Calu3 (cell line): ENCODE data around the gene RAD51B. TPM values are rescaled to one million over a fixed set of nuclear protein-coding genes. Genes with fewer than 3 reads are reported as not detected.
"Not testable (repeated sequence)": the region's sequence is repeated elsewhere in the genome, so short reads cannot be mapped to it uniquely, and the experiment has no call there.

Experiments
- BruUV-seq: library from RNA; stranded (reverse); fragments of 400-500 nt; replicated peaks from 2 replicates; lab custom pipeline; 2021; lab: Mats Ljungman, UMichigan
- CTCF ChIA-PET: fragments of 300-600 bp; sonication (Branson Sonifier 250); formaldehyde crosslinking; loops from one replicate; lab custom pipeline; 2022; ENCODE audit warnings: antibody characterized with exemption; lab: Charles Lee
- DNase-seq: peaks from one replicate; pipeline ENCODE4 v3.0.0; 2022
- H3K27ac Mint-ChIP-seq: one replicate; pipeline ENCODE4 v1.8.0; 2022; ENCODE audit warnings: mixed read lengths; ENCODE audit not compliant: unreplicated experiment
- H3K27me3 Mint-ChIP-seq: one replicate; pipeline ENCODE4 v1.8.0; 2022; ENCODE audit warnings: mixed read lengths; ENCODE audit not compliant: unreplicated experiment
- H3K36me3 Mint-ChIP-seq: one replicate; pipeline ENCODE4 v1.8.0; 2022; ENCODE audit warnings: mild to moderate bottlenecking, moderate library complexity, mixed read lengths; ENCODE audit not compliant: insufficient read depth, unreplicated experiment
- H3K4me1 Mint-ChIP-seq: one replicate; pipeline ENCODE4 v1.8.0; 2022; ENCODE audit warnings: mild to moderate bottlenecking, low read depth, mixed read lengths; ENCODE audit not compliant: unreplicated experiment
- H3K4me3 Mint-ChIP-seq: one replicate; pipeline ENCODE4 v1.8.0; 2022; ENCODE audit warnings: mild to moderate bottlenecking, low read depth, moderate library complexity, mixed read lengths; ENCODE audit not compliant: unreplicated experiment
- H3K9me3 Mint-ChIP-seq: one replicate; pipeline ENCODE4 v1.8.0; 2022; ENCODE audit warnings: low read depth, mixed read lengths; ENCODE audit not compliant: unreplicated experiment
- CTCF ChIP-seq: fragments of 200-600 bp; IDR thresholded peaks from one replicate; pipeline ENCODE4 v1.8.0; 2022; ENCODE audit warnings: antibody characterized with exemption; ENCODE audit not compliant: unreplicated experiment
- intact Hi-C: fragments of 100-400 bp; cut with micrococcal nuclease; formaldehyde crosslinking; loops from one replicate; pipeline ENCODE4 v1.10.0; 2022; ENCODE audit not compliant: unreplicated experiment
- total RNA-seq: library from RNA; stranded (reverse); gene quantifications from 2 replicates; pipeline ENCODE4 v1.2.3, GENCODE V29; 2022

Gene RAD51B
- total RNA-seq, 1 experiment from 2014 or later = 24.7 TPM

GRCh38 chr14:68216079-68216478, 396.5 kb downstream of the RAD51B start:
- BruUV-seq = no TSS peak
- intact Hi-C loops = no loop called here
- H3K36me3 Mint-ChIP-seq = no peaks in the 10 kb centered on the region
- no peaks in the 10 kb centered on the region for H3K27me3 Mint-ChIP-seq
- H3K4me3 Mint-ChIP-seq = no peak overlapping the region
- peaks cover 20% of the 10 kb centered on the region for H3K4me1 Mint-ChIP-seq
- no peak for TF ChIP-seq CTCF
- CTCF ChIA-PET = interaction anchor here (0.7 kb wide), 1 partner anchor 13 kb away, joined by 3 read pairs; no protein-coding TSS in a partner anchor
- H3K9me3 Mint-ChIP-seq = no peaks in the 10 kb centered on the region
- DNase-seq = no peak
- H3K27ac Mint-ChIP-seq = no peak overlapping the region

- Mint-ChIP-seq H3K27ac (no peak overlapping the region), H3K4me1 (peaks cover 11% of the 10 kb centered on the region), H3K36me3 (no peaks in the 10 kb centered on the region), H3K9me3 (no peaks in the 10 kb centered on the region), H3K27me3 (no peaks in the 10 kb centered on the region), H3K4me3 (no peak overlapping the region)
- intact Hi-C loops = no loop called here
- CTCF ChIA-PET = no interaction called here
- TF ChIP-seq CTCF = no peak
- BruUV-seq = no TSS peak
- DNase-seq = no peak
Observed at GRCh38 chr14:68216957-68217356, 397.4 kb downstream of the RAD51B start.

- no peak for TF ChIP-seq CTCF
- H3K36me3 Mint-ChIP-seq = no peaks in the 10 kb centered on the region
- intact Hi-C loops = no loop called here
- no peaks in the 10 kb centered on the region for H3K27me3 Mint-ChIP-seq
- CTCF ChIA-PET = interaction anchor here (1.0 kb wide), 1 partner anchor 465 kb away, joined by 3 read pairs; no protein-coding TSS in a partner anchor
- H3K4me3 Mint-ChIP-seq = no peak overlapping the region
- BruUV-seq = no TSS peak
- no peak for DNase-seq
- peaks cover 2% of the 10 kb centered on the region for H3K9me3 Mint-ChIP-seq
- peaks cover 8% of the 10 kb centered on the region for H3K4me1 Mint-ChIP-seq
- H3K27ac Mint-ChIP-seq = no peak overlapping the region
Observed at GRCh38 chr14:68217791-68218340, 398.3 kb downstream of the RAD51B start.

GRCh38 chr14:68219407-68219806, 399.8 kb downstream of the RAD51B start:
- intact Hi-C loops = no loop called here

GRCh38 chr14:68221046-68221445, 401.5 kb downstream of the RAD51B start:
- CTCF ChIA-PET, DNase-seq, intact Hi-C loops, BruUV-seq, H3K27ac Mint-ChIP-seq, H3K4me1 Mint-ChIP-seq, H3K4me3 Mint-ChIP-seq, H3K36me3 Mint-ChIP-seq, H3K9me3 Mint-ChIP-seq, H3K27me3 Mint-ChIP-seq: not testable (repeated sequence)

More at GRCh38 chr14:68219407-68219806, 399.8 kb downstream of the RAD51B start:
- no peak for TF ChIP-seq CTCF
- no peak overlapping the region for H3K4me3 Mint-ChIP-seq
- no peaks in the 10 kb centered on the region for H3K36me3 Mint-ChIP-seq
- H3K27me3 Mint-ChIP-seq = no peaks in the 10 kb centered on the region
- no peak for DNase-seq
- CTCF ChIA-PET = no interaction called here
- peaks cover 8% of the 10 kb centered on the region for H3K4me1 Mint-ChIP-seq
- H3K27ac Mint-ChIP-seq = no peak overlapping the region
- no TSS peak for BruUV-seq
- H3K9me3 Mint-ChIP-seq = peaks cover 2% of the 10 kb centered on the region
